ENCODE measurements around the gene PDE5A.
"Not testable (repeated sequence)": the region's sequence is repeated elsewhere in the genome, so short reads cannot be mapped to it uniquely, and the experiment has no call there.

The PDE5A gene

GRCh38 chr4:119628281-119629141 lies at the start of gene PDE5A:
TSS of gene PDE5A (minus strand) at chr4:119628804. CDS start at chr4:119628671, 133 bp downstream.
- peak; percentile 70 to 71 for DNase-seq

DNA sequence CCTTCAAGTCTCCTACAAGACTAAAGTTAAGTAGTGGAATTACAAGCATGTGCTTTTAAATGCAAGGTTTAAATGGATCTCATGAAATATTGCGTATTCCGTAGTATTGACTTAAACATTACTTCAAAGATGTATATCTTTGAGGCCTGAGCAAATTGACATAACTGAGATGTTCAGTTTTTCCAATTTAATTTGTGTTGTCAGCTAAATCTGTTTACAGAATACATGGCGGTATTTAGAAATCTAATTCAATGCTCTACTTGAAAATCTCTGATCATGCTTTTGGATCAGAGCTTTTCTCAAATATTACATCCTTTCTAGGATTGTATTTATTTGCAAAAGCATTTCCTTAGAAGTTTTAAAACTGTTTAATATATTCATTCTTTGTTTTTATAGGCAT lies 47.5 kb upstream of the PDE5A start:
- no peak for DNase-seq

DNA sequence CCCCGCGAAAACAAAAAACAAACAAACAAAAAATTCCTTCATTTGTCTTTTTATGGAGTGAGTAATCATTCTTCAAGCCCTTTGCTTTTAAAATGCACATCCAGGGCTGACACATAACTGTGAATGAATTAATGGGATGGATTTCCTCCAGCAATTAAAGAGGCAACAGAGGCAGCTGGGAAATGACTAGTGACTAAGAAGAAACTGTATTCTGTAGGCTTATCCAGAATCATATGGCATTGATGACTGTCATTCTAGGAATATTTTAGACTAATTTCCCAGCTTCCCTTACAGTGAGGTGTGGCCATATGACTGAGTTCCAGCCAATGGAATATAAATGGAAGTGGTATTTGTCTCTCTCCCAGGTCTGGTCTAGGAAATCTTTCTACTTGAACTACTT lies 46.8 kb upstream of the PDE5A start:
- DNase-seq: no peak

DNA sequence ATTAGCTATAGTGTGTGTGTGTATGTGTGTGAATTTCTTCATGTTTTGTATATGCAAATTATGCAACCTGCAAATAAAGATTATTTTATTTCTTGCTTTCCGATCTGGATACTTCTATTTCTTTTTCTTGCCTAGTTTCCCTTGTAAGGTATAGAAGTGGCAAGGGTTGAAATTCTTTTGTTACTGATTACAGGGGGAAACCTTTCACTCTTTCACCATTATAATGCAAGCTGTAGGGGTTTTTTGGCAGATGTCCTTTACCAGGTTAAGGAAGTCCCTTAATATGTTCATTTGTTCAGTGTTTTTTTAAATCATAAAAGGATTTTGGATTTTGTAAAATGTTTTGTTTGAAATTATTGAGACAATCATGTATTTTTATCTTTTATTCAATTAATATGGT lies 44.3 kb upstream of the PDE5A start:
- DNase-seq: no peak

- DNase-seq: no peak
Measured at GRCh38 chr4:119672086-119672485, 43.5 kb upstream of the PDE5A start.

GRCh38 chr4:119671205-119671604 lies 42.6 kb upstream of the PDE5A start:
- peak in 1 of 2 experiments; percentile 22 for DNase-seq

DNA sequence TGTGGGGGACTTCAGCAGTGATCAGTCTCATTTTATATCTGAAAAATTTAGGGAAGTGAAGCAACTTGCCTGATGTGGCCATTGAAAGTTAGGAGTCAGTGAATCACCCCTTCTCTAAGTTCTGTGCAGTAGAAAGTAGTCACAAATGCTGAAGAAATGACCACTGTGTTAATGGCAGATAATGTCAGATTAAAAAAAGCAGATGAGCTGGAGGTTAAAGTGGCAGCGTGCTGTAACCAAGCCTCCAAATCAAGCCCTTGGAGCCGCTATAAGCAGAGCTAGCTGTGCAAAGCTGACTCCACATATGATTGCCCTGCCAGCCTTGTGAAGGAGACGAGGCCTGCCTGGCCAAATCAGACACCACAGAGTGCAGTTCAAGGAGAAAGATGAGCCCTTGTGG lies 39.2 kb upstream of the PDE5A start:
- peak; percentile 0 to 19 for DNase-seq

DNA sequence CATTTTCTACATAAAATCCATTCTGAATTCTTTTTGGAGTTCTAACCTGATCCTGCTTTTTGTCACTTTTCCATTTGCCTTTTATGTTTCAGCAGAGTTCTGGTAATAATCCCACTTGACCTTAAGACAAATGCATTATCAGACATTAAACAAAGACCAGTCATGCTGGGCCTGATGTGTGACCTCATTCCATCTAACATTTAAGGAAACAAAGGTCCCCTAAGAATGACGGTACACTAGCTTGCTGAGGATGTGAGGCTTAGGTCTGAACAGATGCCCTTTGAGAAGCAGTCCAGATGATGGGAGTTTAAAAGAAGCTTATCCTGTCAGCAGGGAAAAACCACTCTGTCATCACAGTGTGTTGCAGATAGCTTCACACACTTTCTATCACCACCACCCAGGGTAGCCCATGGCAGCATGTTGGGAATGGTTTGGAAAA lies 38.1 kb upstream of the PDE5A start:
- peak; percentile 66 to 86 for DNase-seq

- DNase-seq: no peak
Measured at GRCh38 chr4:119665752-119666151, 37.1 kb upstream of the PDE5A start.

DNA sequence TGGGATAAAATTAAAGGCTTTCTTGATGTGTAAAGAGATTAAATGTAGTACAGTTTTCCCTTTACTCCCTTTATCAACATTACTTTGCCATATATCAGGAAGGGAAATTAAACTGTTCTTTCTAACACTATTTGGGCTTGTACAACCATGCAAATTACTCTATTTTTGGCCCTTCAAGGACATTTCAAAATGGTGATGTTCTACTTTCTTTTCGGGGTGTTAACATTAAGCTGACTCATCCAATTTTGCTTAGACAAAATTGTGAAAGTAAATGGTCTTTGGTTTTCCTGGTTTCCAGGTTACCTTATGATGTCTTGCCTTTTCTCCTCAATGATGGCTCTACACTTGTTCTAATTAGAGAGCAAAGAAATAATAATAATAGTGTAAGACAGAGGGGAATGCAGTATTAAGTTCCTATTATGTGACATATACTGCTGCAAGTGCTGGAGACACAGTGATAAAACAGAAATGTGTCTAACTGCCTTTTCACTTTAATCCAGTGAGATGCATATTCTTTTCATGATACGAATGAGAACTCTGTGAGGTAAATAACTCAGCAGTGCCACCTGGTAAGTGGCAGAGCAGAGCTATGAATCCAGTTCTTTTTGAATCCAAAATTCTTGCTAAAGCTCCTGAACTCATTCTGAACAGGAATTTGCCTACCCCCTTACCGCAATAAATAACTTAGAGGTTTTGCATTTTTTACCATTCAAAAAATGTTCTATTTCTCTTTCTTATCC lies 35.7 kb upstream of the PDE5A start:
- DNase-seq: no peak

GRCh38 chr4:119663160-119663788 lies 34.7 kb upstream of the PDE5A start:
- DNase-seq: no peak

GRCh38 chr4:119662612-119663011 lies 34.0 kb upstream of the PDE5A start:
- not testable (repeated sequence) for DNase-seq

DNA sequence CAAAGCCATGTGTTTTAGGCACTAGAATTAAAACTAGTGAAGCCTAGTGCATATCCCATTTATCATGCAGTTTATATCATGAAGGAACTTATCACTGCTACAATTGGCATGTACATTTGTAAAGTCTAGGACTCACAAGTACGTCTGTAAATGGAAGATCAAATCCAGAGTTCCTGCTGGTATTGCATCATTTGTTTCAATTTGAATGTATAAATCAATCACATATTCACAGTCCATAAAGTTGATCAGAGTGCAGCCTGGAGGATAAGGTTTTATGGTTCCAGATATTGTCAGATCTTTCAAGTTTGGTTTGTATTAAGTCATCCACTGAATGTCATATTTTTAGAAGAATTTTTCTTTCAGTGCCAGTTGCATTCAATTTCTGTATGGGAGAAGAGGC lies 32.6 kb upstream of the PDE5A start:
- DNase-seq: no peak

- DNase-seq: peak; percentile 7 to 34
Measured at GRCh38 chr4:119659576-119659975, 31.0 kb upstream of the PDE5A start.

DNA sequence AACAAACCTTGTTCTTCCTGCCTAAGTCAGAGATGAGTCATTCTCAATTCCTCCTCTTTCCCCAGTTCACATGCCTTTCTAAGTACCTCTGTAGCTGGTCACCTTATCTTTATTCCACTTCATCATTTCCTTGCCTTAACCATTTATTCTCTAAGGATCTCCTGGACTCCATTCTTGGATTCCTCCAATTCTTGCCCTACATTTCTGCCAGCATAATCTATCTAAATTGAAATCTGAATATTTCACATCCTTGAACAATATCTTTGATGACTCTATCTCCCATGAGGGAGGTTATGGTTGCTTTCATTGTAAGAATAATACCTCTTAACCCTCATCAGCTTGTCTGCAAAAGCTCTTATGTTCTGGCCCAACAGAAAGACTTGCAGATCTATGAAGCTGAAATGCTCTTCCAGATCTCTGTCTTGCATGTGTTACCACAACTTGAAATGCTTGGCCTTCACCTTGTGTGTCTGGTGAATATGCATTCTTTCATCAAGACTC lies 28.6 kb upstream of the PDE5A start:
- DNase-seq: no peak

- no peak for DNase-seq
Measured at GRCh38 chr4:119656342-119656741, 27.7 kb upstream of the PDE5A start.

- no peak for DNase-seq
Measured at GRCh38 chr4:119655111-119655837, 26.7 kb upstream of the PDE5A start.

DNA sequence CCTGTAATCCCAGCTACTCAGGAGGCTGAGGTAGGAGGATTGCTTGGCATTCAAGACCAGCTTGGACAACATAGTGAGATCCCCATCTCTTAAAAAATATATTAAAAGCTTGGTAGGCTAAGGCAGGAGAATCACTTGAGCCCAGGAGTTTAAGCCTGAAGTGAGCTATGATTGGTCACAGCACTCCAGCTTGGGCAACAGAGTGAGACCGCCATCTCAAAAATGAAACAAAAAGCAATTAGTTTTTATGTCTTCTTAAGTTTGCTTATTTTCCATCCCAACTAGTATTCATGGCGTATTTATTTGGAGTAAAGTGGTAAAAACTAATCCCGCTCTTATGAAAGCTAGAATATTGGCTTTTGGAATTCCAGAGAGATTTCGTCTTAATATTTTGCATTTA lies 25.4 kb upstream of the PDE5A start:
- DNase-seq: no peak

DNA sequence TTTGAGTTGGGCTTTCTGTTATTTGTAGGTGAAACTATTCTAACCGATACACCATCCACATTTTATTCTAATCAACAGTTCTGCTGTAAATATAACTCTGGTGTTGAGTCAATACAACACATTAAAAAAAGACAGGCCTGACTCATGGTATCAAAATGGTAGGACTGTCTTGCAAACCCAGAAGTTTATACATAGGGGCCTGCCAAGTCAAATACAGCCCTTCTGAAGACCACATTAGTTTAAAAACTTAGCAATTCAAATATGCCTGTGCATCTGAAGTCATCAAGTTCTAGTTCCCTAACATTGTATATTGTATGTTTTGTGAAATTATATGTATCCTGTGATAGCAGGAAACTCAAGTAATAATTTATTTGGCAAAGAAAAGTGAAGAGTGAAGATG lies 24.4 kb upstream of the PDE5A start:
- DNase-seq: no peak

DNA sequence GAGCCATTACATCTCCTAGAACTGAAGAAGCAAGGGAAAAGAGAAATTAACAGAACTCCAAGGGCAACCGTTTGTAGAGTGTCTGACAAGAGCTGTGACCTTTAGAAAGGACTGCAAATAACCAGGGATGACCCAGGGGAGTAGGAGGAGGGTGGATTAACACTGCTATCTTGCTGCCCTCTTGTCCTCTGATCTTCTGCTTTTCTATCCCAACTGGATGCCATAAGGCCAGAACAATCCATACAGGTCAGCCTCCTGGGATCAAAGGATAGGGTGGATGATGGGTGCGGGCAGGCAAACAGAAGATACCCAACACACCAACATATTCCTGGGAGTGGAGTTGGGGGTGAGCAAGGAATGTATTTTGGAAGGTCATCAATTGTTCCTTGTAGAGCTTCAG lies 19.8 kb upstream of the PDE5A start:
- no peak for DNase-seq

GRCh38 chr4:119647558-119647957 lies 19.0 kb upstream of the PDE5A start:
- DNase-seq: no peak

GRCh38 chr4:119646347-119647071 lies 17.9 kb upstream of the PDE5A start:
- DNase-seq: peak; percentile 13 to 52

Data from NCI-H524 (cell line).